ENCODE results near the gene GPC6.

GPC6 gene

DNA sequence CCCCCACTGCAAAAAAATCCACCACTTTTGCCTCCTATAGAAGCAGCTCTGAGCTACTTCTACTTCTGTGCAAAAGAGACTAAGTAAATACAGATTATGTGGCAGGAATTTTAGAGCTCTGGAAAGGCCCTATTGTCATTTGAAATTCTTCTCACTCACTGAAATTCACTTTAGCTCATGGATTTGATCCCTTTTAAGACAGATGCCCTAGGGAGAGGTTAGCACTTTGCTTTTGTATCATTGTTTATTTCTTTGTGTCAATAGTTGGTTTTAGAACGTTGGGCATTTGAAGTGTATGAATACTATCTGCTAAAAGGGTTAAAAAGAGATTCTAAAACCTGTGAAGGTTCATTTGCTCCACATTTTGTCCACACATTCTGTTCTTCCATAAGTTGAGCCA lies 528.7 kb downstream of the GPC6 start:
- no peak for DNase-seq

- DNase-seq, result no peak
Observed at GRCh38 chr13:93758575-93758974, 532.0 kb downstream of the GPC6 start.

DNA sequence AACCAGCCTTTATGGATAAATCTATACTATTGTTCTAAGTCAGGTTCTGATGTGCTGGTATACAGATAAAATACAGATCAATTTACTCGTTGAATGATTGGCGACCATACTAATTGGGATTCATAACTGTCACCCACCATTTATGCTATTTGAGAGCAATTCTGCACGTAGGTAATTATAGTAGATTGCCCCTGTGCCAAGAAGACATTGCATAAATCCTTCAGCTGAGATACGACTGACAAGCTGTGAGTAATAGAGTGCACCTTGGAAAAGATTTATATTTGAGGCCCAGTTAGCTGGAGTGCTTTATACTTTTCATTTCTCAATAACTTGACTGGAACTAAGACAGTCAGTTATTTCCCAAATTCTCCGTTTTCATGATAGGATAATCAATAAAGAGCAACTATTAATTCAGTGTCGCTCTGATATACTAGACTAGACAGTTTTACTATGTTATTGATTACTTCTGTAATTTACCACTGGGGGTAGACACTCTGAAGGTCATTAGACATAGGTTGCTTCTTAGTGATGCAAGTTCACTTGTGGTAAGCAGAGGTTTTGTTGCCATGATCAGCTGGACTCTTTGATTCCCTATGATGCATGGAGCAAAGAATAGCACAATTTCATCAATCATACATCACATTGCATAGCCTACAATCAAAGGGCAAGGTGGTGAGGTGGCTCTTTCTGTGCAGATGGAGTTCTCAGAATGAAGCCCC lies 536.3 kb downstream of the GPC6 start:
- no peak for DNase-seq

DNA sequence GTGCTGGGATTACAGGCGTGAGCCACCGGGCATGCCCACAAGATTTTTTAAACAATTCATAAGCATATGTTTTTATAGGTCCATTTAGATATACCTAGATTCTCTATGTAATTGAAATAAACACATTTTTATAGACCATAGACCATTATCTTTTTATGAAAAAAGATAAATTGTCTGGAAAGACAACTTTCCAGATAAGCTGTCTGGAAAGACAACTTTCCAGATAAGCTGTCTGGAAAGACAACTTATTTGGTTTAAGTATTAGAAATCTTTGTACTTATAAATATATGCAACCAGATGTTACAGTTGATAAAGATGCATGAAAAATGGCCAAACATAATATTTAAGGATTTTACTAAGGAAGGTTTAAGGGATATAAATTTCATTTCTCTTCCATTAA lies 538.5 kb downstream of the GPC6 start:
- no peak for DNase-seq

DNA sequence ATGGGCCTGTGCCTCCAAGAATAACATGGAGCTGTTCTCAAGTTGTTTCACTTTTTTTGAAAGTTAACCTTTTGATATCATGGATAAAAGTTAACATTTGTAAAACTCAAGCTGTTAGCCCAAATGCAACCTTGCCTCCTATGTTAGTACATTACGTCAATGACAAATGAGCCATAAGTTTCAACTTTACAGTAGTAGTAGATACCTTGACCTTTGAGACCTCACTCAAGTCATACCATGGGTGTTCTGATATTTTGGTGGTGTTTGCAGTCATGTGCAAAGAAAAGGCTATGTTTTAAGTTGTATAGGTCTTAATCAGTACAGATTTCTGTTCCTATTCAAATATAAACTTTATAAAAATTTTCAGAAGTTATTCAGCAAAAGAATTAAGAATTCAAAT lies 539.2 kb downstream of the GPC6 start:
- no peak for DNase-seq

DNA sequence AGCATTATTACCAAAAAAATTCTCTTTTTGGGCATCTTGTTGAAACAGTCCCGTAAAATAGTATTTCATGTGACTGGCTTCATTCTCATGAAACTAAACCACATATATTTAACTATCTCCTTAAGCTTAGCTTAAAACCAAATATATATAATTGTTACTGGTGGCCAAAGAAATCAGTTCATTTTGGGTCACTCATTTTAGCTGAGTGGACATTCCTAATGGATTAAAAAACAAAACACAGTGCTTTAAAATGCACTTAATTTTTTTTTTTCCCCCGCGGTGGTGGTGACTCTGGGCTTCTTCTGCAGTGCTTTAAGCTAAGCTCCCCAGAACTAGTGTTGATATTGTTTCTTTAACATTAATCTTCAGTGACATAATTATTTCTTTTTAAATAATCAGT lies 540.1 kb downstream of the GPC6 start:
- DNase-seq, result no peak

- DNase-seq, result peak; percentile 65
Observed at GRCh38 chr13:93767180-93767916, 540.7 kb downstream of the GPC6 start.

DNA sequence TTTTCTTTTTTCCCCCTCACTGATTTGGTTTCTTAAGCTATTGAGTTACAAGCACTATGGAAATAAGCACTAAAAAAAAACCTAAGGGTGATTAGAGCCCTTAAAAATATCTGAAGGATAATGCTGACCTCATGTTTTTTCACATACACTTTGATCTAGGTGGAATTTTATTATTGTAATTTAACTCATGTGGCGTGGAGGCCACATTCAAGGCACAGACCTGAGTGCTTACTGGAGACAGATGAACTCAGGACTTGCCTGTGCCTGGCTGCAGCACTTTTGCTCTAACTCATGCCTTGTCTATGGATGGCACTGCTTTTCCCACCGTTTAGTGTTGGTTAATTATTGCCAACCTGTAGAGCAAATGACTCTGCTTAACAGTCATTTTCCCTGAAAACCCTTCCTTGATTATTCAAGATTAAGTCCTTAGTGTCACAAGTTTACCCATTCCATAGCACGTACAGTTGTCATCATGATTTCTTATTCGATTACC lies 541.4 kb downstream of the GPC6 start:
- peak; percentile 65 for DNase-seq

- DNase-seq, result peak; percentile 86
Observed at GRCh38 chr13:93769101-93769500, 542.5 kb downstream of the GPC6 start.

DNA sequence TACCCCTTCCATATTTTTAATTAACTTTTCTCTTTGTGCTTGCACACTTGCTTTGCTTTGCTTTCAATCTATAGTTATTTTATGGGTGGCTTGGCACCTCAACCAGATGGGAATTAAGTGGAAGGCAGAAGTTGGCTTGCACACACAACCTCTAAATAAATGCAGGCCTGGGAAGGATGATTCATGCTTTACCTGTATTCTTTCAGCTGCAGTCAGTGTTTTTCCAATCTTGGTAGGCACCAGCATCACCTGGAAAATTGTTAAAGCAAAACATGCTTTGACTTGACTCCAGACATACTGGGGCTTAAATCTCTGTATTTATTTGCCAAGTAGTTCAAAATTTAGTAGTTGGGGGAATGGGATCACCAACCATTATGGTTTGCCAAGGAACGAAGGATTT lies 543.0 kb downstream of the GPC6 start:
- peak; percentile 86 for DNase-seq

DNA sequence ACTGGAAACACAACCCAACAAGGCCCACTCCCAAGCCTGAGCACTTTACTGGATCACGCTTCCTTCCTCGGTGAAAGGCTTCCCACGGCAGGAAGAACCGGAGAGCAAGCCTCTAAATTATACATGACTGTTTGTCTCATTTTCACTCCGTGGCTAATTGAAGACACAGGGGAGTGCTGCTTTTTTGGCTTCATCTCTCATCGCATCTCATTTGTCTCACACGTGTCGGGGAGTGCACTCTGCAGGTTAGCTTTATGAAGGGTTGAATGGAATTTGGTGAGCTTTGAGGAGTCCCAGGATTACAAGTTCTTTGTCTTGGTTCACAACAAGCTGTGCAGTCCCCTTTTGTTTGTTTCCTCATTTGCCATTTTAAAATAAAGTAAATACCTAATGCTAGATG lies 544.6 kb downstream of the GPC6 start:
- no peak for DNase-seq

DNA sequence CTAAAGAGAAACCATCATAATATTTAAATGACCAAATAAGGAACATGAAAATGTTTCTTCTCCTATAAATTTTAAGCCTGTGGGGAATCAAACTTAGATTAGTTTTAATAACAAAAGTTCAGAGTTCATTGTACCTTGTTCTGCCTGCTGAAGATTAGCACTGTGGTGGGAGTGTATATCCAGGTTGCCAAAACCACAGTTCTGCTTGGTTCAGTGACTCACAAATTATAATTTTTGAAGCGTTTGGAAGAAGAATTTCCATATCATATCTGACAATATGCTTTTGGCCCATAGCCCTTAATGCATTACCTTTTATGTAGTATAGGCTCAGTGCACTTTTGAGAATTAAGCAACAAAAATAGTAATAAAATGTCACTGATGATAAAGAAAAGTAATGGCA lies 545.2 kb downstream of the GPC6 start:
- no peak for DNase-seq

- no peak for DNase-seq
Observed at GRCh38 chr13:93774506-93774905, 547.9 kb downstream of the GPC6 start.

DNA sequence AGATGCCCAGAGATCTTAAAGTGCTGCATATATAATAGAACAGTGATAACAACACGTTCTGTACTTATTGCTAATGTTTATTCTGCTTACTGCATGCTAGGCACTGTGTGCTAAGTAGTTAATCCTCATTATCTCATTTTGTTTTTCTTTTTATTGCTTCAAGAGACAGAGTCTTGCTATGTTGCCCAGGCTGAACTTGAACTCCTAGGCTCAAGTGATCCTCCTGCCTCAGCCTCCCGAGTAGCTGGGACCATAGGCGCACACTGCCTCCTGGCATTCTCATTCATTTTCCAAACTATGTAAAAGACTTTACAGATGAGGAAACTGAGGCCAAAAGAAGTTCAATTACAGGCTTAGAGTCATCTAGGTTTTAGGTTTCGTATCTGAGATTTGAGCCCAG lies 548.4 kb downstream of the GPC6 start:
- DNase-seq, result no peak

DNA sequence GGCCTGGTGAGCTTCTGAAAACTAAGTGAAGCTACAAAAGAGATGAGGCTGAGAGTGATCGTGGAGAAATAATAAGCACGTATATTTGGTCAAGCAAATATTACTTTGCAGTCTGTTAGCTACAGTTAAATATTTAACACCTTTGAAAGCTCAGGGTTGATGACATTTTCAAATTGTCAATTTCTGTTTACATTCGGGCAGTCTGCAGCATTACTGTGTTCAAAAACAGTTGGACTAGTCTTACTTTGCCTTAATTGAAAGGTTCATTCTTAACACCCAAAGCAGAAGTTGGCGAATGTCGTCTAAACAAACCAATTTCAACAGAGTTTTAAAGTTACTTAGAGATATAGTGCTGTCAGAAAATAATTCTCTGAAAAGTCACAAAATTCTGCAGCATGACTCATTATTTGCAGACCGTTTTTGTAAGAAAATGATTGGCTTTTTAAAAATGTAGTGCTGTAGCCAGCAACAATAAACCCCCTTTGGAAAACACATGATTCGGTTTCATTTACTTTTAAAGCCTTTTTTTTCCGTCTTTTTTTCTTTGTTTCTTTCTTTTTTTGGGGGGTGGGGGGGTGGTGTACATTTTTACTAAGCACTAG lies 549.0 kb downstream of the GPC6 start:
- no peak for DNase-seq

GRCh38 chr13:93776936-93777335 lies 550.3 kb downstream of the GPC6 start:
- no peak for DNase-seq

DNA sequence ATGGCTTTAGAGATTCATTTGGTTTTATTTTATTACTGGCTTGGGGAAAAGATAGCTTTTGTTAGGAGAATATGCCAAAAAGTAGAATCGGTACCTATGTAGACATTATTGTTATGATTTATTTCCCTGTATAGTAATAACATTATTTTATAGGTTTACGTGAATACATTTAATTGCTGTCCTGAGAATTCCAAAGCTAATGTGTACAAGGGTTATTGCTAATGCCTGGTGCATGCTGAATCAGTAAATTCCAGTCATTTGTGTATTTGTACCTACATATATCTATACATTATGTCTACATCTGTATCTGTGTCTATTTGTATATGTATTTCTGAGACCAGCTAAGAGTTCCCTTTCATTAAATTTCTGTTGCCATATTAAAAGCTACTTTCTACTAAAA lies 550.9 kb downstream of the GPC6 start:
- DNase-seq, result no peak

DNA sequence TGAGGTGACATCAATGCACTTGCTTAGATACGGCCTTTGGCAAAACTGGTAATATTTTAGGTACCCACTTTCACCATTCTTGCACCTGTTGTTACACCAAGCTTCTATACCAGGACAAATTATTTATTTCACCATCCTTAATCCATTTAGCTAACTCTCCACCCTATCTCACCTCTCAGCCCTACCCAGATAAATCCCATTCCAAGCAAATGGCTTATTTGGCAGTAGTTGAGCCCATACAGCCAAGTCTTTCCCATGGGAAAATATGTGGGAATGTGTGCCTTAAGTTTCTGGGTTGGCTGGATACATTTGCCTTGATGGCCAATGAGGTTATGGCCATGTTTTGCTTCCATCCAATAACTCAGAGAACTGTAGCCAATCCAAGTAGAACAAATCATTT lies 551.9 kb downstream of the GPC6 start:
- DNase-seq, result no peak

DNA sequence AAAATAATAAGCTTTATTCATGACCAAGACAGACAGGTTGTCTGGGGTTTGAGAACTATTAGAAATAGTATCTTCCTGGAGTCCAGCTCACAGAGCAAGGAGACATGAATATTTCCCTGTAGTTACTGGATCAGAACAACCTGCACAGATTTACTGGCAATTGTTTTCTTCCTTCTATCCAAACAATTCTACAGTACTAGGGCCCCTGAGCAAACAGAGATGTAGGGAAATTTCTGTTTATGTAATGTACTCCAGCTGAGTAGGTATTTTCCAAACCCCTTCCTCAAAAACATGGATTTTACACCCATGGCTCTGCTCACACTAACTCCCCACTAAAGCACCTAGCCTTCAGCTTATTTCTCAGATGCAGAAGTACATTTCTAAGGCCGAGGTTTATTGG lies 557.6 kb downstream of the GPC6 start:
- no peak for DNase-seq

DNA sequence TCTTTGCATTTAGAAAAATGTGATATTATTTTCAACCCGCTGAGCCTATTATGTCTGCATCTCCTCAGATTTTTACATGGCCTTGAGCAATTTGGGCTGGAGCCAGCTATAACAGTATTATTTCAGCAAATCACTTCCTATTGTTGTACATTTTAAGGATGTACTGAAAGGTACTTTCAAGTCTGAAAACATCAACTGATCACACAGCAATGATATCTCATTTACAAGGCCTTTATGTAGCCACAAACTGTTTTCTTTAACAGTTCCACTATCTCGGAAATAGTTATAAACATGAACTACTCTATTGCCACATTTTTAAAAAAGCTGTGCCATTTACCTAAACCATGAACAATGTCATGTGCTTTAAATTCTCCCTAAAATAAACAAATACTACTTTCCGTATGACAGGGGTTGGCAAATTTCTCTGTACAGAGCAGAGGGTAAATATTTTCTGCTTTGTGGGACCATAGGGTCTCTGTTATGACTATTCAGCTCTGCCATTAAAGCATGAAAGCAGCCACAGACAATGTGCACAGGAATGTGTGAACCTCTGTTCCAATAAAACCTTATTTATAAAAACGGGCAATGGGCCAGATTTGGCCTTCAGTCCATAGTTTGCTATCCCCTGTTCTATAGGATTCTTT lies 560.4 kb downstream of the GPC6 start:
- DNase-seq, result no peak

DNA sequence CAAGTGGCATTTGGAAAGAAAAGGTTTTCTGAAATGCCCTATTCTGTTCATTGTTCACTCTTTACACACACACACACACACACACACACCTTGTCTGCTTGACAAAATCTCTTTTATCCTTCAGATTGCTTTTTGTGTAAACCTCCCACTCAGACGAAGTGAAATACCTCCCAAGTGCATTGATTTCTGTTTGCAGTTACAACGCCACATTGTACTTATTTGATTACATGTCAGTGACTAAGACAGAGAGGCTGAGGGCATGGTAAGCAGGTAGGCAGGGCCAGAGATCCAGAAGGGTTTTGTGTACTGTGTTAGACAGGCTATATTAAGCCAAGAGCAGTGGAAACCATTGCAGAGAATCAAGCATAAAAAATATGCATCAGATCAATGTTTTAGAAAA lies 561.8 kb downstream of the GPC6 start:
- DNase-seq, result no peak

GRCh38 chr13:93789058-93789457 lies 562.5 kb downstream of the GPC6 start:
- peak; percentile 14 for DNase-seq

- DNase-seq, result no peak
Observed at GRCh38 chr13:93794197-93794885, 567.7 kb downstream of the GPC6 start.

Measured in NCI-H2171 treated with DMSO at 0.1 percent for 48 hours (cell line).